Femur (tissue), 1 donor: Measurements from ENCODE around the gene STARD4.

Experiments
- DNase-seq: peaks from one replicate; pipeline ENCODE4 v3.0.0-alpha.2; 2017

STARD4 gene

GRCh38 chr5:111512375-111513130, at the start of gene STARD4:
Gene STARD4, minus strand, starts transcription at chr5:111512535. Its CDS starts 5,102 bp downstream, at chr5:111507433.
- peak; percentile 97 for DNase-seq

- no peak for DNase-seq
These were observed 47.3 kb upstream of the STARD4 start for GRCh38 chr5:111559680-111560079.

GRCh38 chr5:111557686-111558085, 45.4 kb upstream of the STARD4 start:
- DNase-seq = no peak

- no peak for DNase-seq
These were observed 44.8 kb upstream of the STARD4 start for GRCh38 chr5:111557111-111557510.

GRCh38 chr5:111556501-111556900, 44.2 kb upstream of the STARD4 start:
- DNase-seq = no peak

- DNase-seq = no peak
These were observed 43.4 kb upstream of the STARD4 start for GRCh38 chr5:111555760-111556159.

GRCh38 chr5:111553868-111554267, 41.5 kb upstream of the STARD4 start:
- no peak for DNase-seq

- DNase-seq = no peak
These were observed 40.6 kb upstream of the STARD4 start for GRCh38 chr5:111552896-111553295.

- no peak for DNase-seq
These were observed 40.2 kb upstream of the STARD4 start for GRCh38 chr5:111552492-111552891.

- no peak for DNase-seq
These were observed 39.4 kb upstream of the STARD4 start for GRCh38 chr5:111551569-111552275.

GRCh38 chr5:111551161-111551560, 38.8 kb upstream of the STARD4 start:
- DNase-seq = no peak

- peak; percentile 86 for DNase-seq
These were observed 38.1 kb upstream of the STARD4 start for GRCh38 chr5:111550282-111551020.

GRCh38 chr5:111548992-111549649, 36.8 kb upstream of the STARD4 start:
- DNase-seq = no peak

GRCh38 chr5:111548348-111548950, 36.1 kb upstream of the STARD4 start:
- DNase-seq = no peak

GRCh38 chr5:111545031-111545430, 32.7 kb upstream of the STARD4 start:
- no peak for DNase-seq

- DNase-seq = no peak
These were observed 25.0 kb upstream of the STARD4 start for GRCh38 chr5:111537141-111538024.

- no peak for DNase-seq
These were observed 23.7 kb upstream of the STARD4 start for GRCh38 chr5:111535879-111536549.

GRCh38 chr5:111532886-111533582, 20.7 kb upstream of the STARD4 start:
- DNase-seq = no peak

GRCh38 chr5:111530298-111530740, 18.0 kb upstream of the STARD4 start:
- peak; percentile 52 for DNase-seq

GRCh38 chr5:111528056-111528455, 15.7 kb upstream of the STARD4 start:
- DNase-seq = no peak
